Fibroblast of lung (primary cell): ENCODE measurements around the gene SPACA5. TPM values are rescaled to one million over a fixed set of nuclear protein-coding genes. Genes with fewer than 3 reads are reported as not detected.
"Not testable (repeated sequence)": the region's sequence is repeated elsewhere in the genome, so short reads cannot be mapped to it uniquely, and the experiment has no call there.

ENCODE experiments used
- DNase-seq, 2 donors: peaks; one replicate each; pipeline versions ENCODE4 v3.0.0 to v3.0.0-alpha.2; 2010; ENCODE audit warnings: low read depth in 2 of 2
- H2AFZ ChIP-seq: 2 replicates; pipeline ENCODE4 v1.5.1; 2012; ENCODE audit warnings: low read length, control low read depth, inconsistent platforms
- H3K27ac ChIP-seq: 2 replicates; pipeline ENCODE4 v1.5.1; 2011; ENCODE audit warnings: low read length, control low read depth; ENCODE audit not compliant: insufficient read depth
- H3K27me3 ChIP-seq: 2 replicates; pipeline ENCODE4 v1.5.1; 2011; ENCODE audit warnings: mild to moderate bottlenecking, low read length; ENCODE audit not compliant: control insufficient read depth, insufficient read depth
- H3K36me3 ChIP-seq: 2 replicates; pipeline ENCODE4 v1.5.1; 2011; ENCODE audit warnings: low read length; ENCODE audit not compliant: control insufficient read depth, insufficient read depth
- H3K4me1 ChIP-seq: 2 replicates; pipeline ENCODE4 v1.5.1; 2011; ENCODE audit warnings: low read length; ENCODE audit not compliant: control insufficient read depth, insufficient read depth; ENCODE audit errors: extremely low read depth
- H3K4me2 ChIP-seq: 2 replicates; pipeline ENCODE4 v1.5.1; 2011; ENCODE audit warnings: low read length, control low read depth; ENCODE audit not compliant: insufficient read depth; ENCODE audit errors: extremely low read depth
- H3K4me3 ChIP-seq, 4 experiments: fragments of 200-600 bp in 1 of 4; sonication (generic) in 1 of 4; replicated peaks in 1 of 4; 2 replicates each; pipeline ENCODE4 v1.5.1; 2011 to 2016; ENCODE audit warnings: low read length in 4 of 4, low read depth in 3 of 4, mild to moderate bottlenecking in 3 of 4, control low read depth in 2 of 4, inconsistent platforms in 1 of 4, mixed read lengths in 1 of 4; ENCODE audit not compliant: insufficient read depth in 1 of 4; ENCODE audit errors: control extremely low read depth in 1 of 4
- H3K79me2 ChIP-seq: 2 replicates; pipeline ENCODE4 v1.5.1; 2012; ENCODE audit warnings: mild to moderate bottlenecking, low read length, inconsistent platforms; ENCODE audit not compliant: control insufficient read depth, insufficient read depth
- H3K9ac ChIP-seq: 2 replicates; pipeline ENCODE4 v1.5.1; 2011; ENCODE audit warnings: mild to moderate bottlenecking, low read length, control low read depth; ENCODE audit not compliant: insufficient read depth
- H3K9me3 ChIP-seq: 2 replicates; pipeline ENCODE4 v1.5.1; 2012; ENCODE audit warnings: low read depth, low read length; ENCODE audit not compliant: control insufficient read depth, insufficient read depth
- H4K20me1 ChIP-seq: 2 replicates; pipeline ENCODE4 v1.5.1; 2011; ENCODE audit warnings: low read length; ENCODE audit not compliant: control insufficient read depth, insufficient read depth; ENCODE audit errors: extremely low read depth
- CTCF ChIP-seq, 2 donors: IDR thresholded peaks in 1 of 2; conservative IDR thresholded peaks in 1 of 2; 1 replicate in 1 of 2; 2 replicates in 1 of 2; pipeline ENCODE4 v1.5.1; 2011 to 2012; ENCODE audit warnings: low read length in 2 of 2, control low read depth in 1 of 2, inconsistent platforms in 1 of 2, low read depth in 1 of 2, mild to moderate bottlenecking in 1 of 2
- EZH2 ChIP-seq: IDR thresholded peaks from 2 replicates; pipeline ENCODE4 v1.5.1; 2012; ENCODE audit warnings: low read length, control low read depth, mild to moderate bottlenecking; ENCODE audit errors: missing control alignments
- polyA plus RNA-seq, 2 donors: library from polyadenylated mRNA; depleted of rRNA in 1 of 2; stranded (reverse) in 1 of 2; unstranded in 1 of 2; fragments of >200 nt; gene quantifications; 2 replicates each; pipeline ENCODE4 v1.2.1, GENCODE V29; 2011 to 2012; ENCODE audit warnings: missing spikeins in 1 of 2
- total RNA-seq: library from RNA; depleted of rRNA; stranded (reverse); fragments of >200 nt; gene quantifications from 2 replicates; pipeline ENCODE4 v1.2.1, GENCODE V29; 2014

SPACA5 gene
- total and polyA plus RNA-seq, 2 donors (not counting 1 experiment from before 2014, with no cell fraction given), result not detected

- Histone ChIP-seq H3K27me3 (no peaks in the 10 kb centered on the region), H3K79me2 (peaks cover 2% of the 10 kb centered on the region), H4K20me1 (no peaks in the 10 kb centered on the region), H3K4me1 (no peaks in the 10 kb centered on the region), H2AFZ (peak overlapping the region; percentile 38), H3K27ac (peak overlapping the region; percentile 69), H3K9ac (peak overlapping the region; percentile 41), H3K9me3 (no peaks in the 10 kb centered on the region), H3K36me3 (no peaks in the 10 kb centered on the region), H3K4me2 (peak overlapping the region; percentile 71), H3K4me3 (peak overlapping the region; percentile 41 to 86 (median 66))
- no peak for DNase-seq
- TF ChIP-seq CTCF (conservative IDR thresholded peaks at IDR 0.05 in 1 of 2, IDR thresholded peaks at IDR 0.05 in 1 of 2; ENCODE audit: low read depth in 1 of 2, low read length in 2 of 2), result no peak
- no peak for TF ChIP-seq EZH2
These were observed 3.4 kb upstream of the SPACA5 start for GRCh38 chrX:48003367-48003757.

- Histone ChIP-seq H3K36me3 (no peaks in the 10 kb centered on the region), H3K79me2 (peaks cover 2% of the 10 kb centered on the region), H3K4me1 (no peaks in the 10 kb centered on the region), H3K4me2 (peak within 1 kb of the TSS; percentile 71), H2AFZ (peak within 1 kb of the TSS; percentile 82), H3K9ac (peak within 1 kb of the TSS; percentile 41), H3K9me3 (no peaks in the 10 kb centered on the region), H3K27ac (peak within 1 kb of the TSS; percentile 69), H3K4me3 (peak within 1 kb of the TSS; percentile 41 to 86 (median 66)), H3K27me3 (no peaks in the 10 kb centered on the region), H4K20me1 (no peaks in the 10 kb centered on the region)
- TF ChIP-seq CTCF (conservative IDR thresholded peaks at IDR 0.05 in 1 of 2, IDR thresholded peaks at IDR 0.05 in 1 of 2; ENCODE audit: low read depth in 1 of 2, low read length in 2 of 2) (no peak), EZH2 (no peak)
- DNase-seq, result peak; percentile 79 to 87
These were observed 2.9 kb upstream of the SPACA5 start, which contains the start of gene ZNF182 for GRCh38 chrX:48003758-48004457. Gene ZNF182 (minus strand): TSS chrX:48003989. CDS start chrX:48002609, 1,380 bp downstream.

GRCh38 chrX:48009445-48009960 is 2.7 kb downstream of the SPACA5 start:
- H3K4me1 ChIP-seq, H2AFZ ChIP-seq, H3K4me3 ChIP-seq, H3K9me3 ChIP-seq, H3K27me3 ChIP-seq, H3K79me2 ChIP-seq, H3K9ac ChIP-seq, DNase-seq, H3K36me3 ChIP-seq, H3K4me2 ChIP-seq, H4K20me1 ChIP-seq, H3K27ac ChIP-seq: not testable (repeated sequence)

GRCh38 chrX:48016583-48017310 is 10.0 kb downstream of the SPACA5 start:
- not testable (repeated sequence) for H3K27me3 ChIP-seq, H3K9me3 ChIP-seq, DNase-seq, H2AFZ ChIP-seq, H3K27ac ChIP-seq, H3K9ac ChIP-seq, H3K79me2 ChIP-seq, H3K4me3 ChIP-seq, H3K36me3 ChIP-seq, H3K4me2 ChIP-seq, H3K4me1 ChIP-seq, H4K20me1 ChIP-seq

- DNase-seq, H3K36me3 ChIP-seq, H4K20me1 ChIP-seq, H3K79me2 ChIP-seq, H2AFZ ChIP-seq, H3K9ac ChIP-seq, H3K4me2 ChIP-seq, H3K4me1 ChIP-seq, H3K4me3 ChIP-seq, H3K27me3 ChIP-seq, H3K27ac ChIP-seq, H3K9me3 ChIP-seq: not testable (repeated sequence)
These were observed 13.1 kb downstream of the SPACA5 start for GRCh38 chrX:48019892-48020291.
